ENCODE measurements around the gene METTL21C. TPM values are rescaled to one million over a fixed set of nuclear protein-coding genes. Genes with fewer than 3 reads are reported as not detected.

METTL21C gene
- total RNA-seq, 1 donor from 2014 or later = not detected

GRCh38 chr13:102651392-102651791, 43.5 kb downstream of the METTL21C start:
- Mint-ChIP-seq H3K4me1 (ENCODE audit: unreplicated experiment) (no peaks in the 10 kb centered on the region), H3K27ac (no peak overlapping the region), H3K36me3 (peaks cover 14% of the 10 kb centered on the region), H3K27me3 (no peaks in the 10 kb centered on the region), H3K9me3 (no peaks in the 10 kb centered on the region), H3K4me3 (no peak overlapping the region)
- TF ChIP-seq CTCF (conservative IDR thresholded peaks at IDR 0.05) = no peak
- DNase-seq (ENCODE audit: extremely low spot score, unreplicated experiment) = no peak

- Mint-ChIP-seq H3K27ac (no peak overlapping the region), H3K4me1 (ENCODE audit: unreplicated experiment) (no peaks in the 10 kb centered on the region), H3K4me3 (no peak overlapping the region), H3K36me3 (peaks cover 14% of the 10 kb centered on the region), H3K27me3 (no peaks in the 10 kb centered on the region), H3K9me3 (no peaks in the 10 kb centered on the region)
- no peak for DNase-seq (ENCODE audit: extremely low spot score, unreplicated experiment)
- TF ChIP-seq CTCF (conservative IDR thresholded peaks at IDR 0.05) = no peak
Observed at GRCh38 chr13:102650444-102650843, 44.4 kb downstream of the METTL21C start.

GRCh38 chr13:102648046-102648445, 46.8 kb downstream of the METTL21C start:
- no peak overlapping the region for H3K27ac Mint-ChIP-seq
- no peaks in the 10 kb centered on the region for H3K9me3 Mint-ChIP-seq
- H3K27me3 Mint-ChIP-seq = no peaks in the 10 kb centered on the region
- DNase-seq (ENCODE audit: extremely low spot score, unreplicated experiment) = no peak
- H3K4me3 Mint-ChIP-seq = no peak overlapping the region
- no peaks in the 10 kb centered on the region for H3K4me1 Mint-ChIP-seq (ENCODE audit: unreplicated experiment)
- no peak for TF ChIP-seq CTCF (conservative IDR thresholded peaks at IDR 0.05)
- peaks cover 14% of the 10 kb centered on the region for H3K36me3 Mint-ChIP-seq

- Mint-ChIP-seq H3K9me3 (no peaks in the 10 kb centered on the region), H3K27me3 (no peaks in the 10 kb centered on the region), H3K36me3 (peaks cover 9% of the 10 kb centered on the region)
Observed at GRCh38 chr13:102645701-102646100, 49.1 kb downstream of the METTL21C start.

GRCh38 chr13:102643656-102644055, 51.2 kb downstream of the METTL21C start:
- no peak overlapping the region for H3K4me3 Mint-ChIP-seq
- H3K27ac Mint-ChIP-seq = no peak overlapping the region
- peaks cover 8% of the 10 kb centered on the region for H3K36me3 Mint-ChIP-seq

More at GRCh38 chr13:102645701-102646100, 49.1 kb downstream of the METTL21C start:
- TF ChIP-seq CTCF (conservative IDR thresholded peaks at IDR 0.05) = no peak
- no peaks in the 10 kb centered on the region for H3K4me1 Mint-ChIP-seq (ENCODE audit: unreplicated experiment)
- no peak overlapping the region for H3K27ac Mint-ChIP-seq
- no peak overlapping the region for H3K4me3 Mint-ChIP-seq
- DNase-seq (ENCODE audit: extremely low spot score, unreplicated experiment) = no peak

More at GRCh38 chr13:102643656-102644055, 51.2 kb downstream of the METTL21C start:
- no peak for DNase-seq (ENCODE audit: extremely low spot score, unreplicated experiment)
- no peak for TF ChIP-seq CTCF (conservative IDR thresholded peaks at IDR 0.05)
- Mint-ChIP-seq H3K27me3 (no peaks in the 10 kb centered on the region), H3K4me1 (ENCODE audit: unreplicated experiment) (no peaks in the 10 kb centered on the region), H3K9me3 (no peaks in the 10 kb centered on the region)

All from type B pancreatic cell (in vitro differentiated cells).